Kidney epithelial cell (primary cell): ENCODE data around the gene HIGD2B. TPM values are rescaled to one million over a fixed set of nuclear protein-coding genes. Genes with fewer than 3 reads are reported as not detected.
A peak's percentile ranks its signal among the peaks of the same experiment; 100 is the strongest.
"Not testable (repeated sequence)": the region's sequence is repeated elsewhere in the genome, so short reads cannot be mapped to it uniquely, and the experiment has no call there.

Experiments used
- DNase-seq: peaks from one replicate; pipeline ENCODE4 v3.0.0-alpha.2; 2010; ENCODE audit warnings: low read depth
- H3K27me3 ChIP-seq: 2 replicates; pipeline ENCODE4 v1.6.0; 2011; ENCODE audit warnings: low read length; ENCODE audit not compliant: control insufficient read depth, insufficient read depth
- H3K36me3 ChIP-seq: 2 replicates; pipeline ENCODE4 v1.5.1; 2011; ENCODE audit warnings: low read length; ENCODE audit not compliant: control insufficient read depth, insufficient read depth
- H3K4me3 ChIP-seq: 2 replicates; pipeline ENCODE4 v1.5.1; 2011; ENCODE audit warnings: low read depth, mild to moderate bottlenecking, control low read depth, low read length
- total RNA-seq: library from RNA; depleted of rRNA; stranded (reverse); fragments of >200 nt; gene quantifications from 2 replicates; pipeline ENCODE4 v1.2.3, GENCODE V29; 2015
- TF ChIP-seq, protein P1 (sequence below): IDR thresholded peaks from 2 replicates; pipeline ENCODE4 v1.5.1; 2011; ENCODE audit warnings: mild to moderate bottlenecking, moderate library complexity, low read length, control low read depth, inconsistent platforms; ENCODE audit not compliant: insufficient read depth, poor library complexity, severe bottlenecking

HIGD2B gene
- total RNA-seq, 1 donor from 2014 or later = not detected

DNA sequence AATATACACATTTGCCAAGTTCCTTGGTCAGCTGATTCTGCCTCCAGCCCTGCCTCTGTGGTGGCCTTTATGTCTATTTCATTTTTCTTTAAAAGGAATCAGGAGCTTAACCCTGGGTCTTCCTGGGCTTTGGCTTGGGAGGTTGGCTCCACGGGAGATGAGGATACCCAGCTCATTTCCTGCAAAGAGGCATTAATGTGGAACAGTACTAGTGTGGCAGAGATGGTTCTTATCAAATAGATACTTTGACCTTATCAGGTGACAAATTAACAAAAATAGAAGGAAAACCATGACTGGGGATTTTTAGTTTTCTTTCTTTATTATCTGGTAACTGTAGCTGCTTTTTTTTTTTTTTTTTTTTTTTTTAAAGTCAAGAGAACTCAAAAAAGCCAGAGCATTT is 42.8 kb upstream of the HIGD2B start:
- no peak overlapping the region for H3K4me3 ChIP-seq
- no peaks in the 10 kb centered on the region for H3K36me3 ChIP-seq
- H3K27me3 ChIP-seq = no peaks in the 10 kb centered on the region
- TF ChIP-seq, protein P1, sequence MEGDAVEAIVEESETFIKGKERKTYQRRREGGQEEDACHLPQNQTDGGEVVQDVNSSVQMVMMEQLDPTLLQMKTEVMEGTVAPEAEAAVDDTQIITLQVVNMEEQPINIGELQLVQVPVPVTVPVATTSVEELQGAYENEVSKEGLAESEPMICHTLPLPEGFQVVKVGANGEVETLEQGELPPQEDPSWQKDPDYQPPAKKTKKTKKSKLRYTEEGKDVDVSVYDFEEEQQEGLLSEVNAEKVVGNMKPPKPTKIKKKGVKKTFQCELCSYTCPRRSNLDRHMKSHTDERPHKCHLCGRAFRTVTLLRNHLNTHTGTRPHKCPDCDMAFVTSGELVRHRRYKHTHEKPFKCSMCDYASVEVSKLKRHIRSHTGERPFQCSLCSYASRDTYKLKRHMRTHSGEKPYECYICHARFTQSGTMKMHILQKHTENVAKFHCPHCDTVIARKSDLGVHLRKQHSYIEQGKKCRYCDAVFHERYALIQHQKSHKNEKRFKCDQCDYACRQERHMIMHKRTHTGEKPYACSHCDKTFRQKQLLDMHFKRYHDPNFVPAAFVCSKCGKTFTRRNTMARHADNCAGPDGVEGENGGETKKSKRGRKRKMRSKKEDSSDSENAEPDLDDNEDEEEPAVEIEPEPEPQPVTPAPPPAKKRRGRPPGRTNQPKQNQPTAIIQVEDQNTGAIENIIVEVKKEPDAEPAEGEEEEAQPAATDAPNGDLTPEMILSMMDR = no peak
- DNase-seq = no peak

DNA sequence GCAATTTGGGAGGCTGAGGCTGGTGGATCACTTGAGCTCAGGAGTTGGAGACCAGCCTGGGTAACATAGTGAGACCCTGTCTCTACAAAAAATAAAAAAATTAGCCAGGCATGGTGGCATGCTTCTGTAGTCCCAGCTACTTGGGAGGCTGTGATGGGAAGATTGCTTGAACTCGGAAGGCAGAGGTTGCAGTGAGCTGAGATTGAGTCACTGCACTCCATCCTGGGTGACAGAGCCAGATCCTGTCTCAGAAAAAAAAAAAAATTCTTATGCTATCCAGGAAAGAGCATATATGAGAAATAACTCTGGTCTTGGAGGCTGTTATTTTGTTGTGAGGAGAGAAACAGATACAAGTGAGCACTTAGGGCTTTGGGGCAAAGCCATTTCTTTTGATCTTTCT is 42.3 kb upstream of the HIGD2B start:
- not testable (repeated sequence) for H3K36me3 ChIP-seq, H3K27me3 ChIP-seq, H3K4me3 ChIP-seq, DNase-seq

DNA sequence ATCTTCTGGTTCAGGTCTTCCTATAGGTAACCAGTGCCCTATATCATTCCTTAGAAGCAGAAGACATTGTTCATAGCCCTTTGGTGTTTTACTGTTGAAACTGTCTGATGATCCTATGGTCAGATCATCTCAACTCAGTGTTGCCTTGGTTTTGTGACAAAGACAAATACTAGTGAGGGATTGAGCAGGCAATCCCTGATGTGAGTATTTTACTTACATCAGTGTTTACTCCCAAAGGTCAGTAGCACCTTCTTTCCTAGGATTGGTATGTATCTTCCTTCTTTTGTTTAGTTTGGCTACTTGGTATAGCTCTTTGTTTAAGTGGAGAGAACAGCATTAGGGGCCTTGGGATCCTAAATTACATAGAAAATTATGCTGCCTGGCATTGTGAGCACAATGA is 41.2 kb upstream of the HIGD2B start:
- Histone ChIP-seq H3K36me3 (no peaks in the 10 kb centered on the region), H3K27me3 (no peaks in the 10 kb centered on the region)
- TF ChIP-seq, protein P1 = no peak

DNA sequence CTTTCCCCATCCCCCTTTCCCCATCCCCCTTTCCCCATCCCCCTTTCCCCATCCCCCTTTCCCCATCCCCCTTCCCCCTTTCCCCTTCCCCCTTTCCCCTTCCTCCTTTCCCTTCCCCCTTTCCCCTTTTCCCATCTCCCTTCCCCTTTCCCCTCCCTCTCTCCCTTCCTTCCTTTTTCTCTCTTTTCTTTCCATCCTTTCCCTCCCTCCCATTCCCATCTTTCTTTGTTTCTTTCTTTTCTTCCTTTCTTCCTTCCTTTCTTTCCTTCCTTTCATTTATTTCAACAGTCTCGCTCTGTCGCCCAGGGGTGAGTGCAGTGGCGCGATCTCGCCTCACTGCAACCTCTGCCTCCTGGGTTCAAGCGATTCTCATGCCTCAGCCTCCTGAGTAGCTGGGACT is 39.9 kb upstream of the HIGD2B start:
- not testable (repeated sequence) for H3K27me3 ChIP-seq, H3K4me3 ChIP-seq, H3K36me3 ChIP-seq, DNase-seq

More for the DNA sequence above, 41.2 kb upstream of the HIGD2B start:
- DNase-seq = no peak
- H3K4me3 ChIP-seq = no peak overlapping the region

DNA sequence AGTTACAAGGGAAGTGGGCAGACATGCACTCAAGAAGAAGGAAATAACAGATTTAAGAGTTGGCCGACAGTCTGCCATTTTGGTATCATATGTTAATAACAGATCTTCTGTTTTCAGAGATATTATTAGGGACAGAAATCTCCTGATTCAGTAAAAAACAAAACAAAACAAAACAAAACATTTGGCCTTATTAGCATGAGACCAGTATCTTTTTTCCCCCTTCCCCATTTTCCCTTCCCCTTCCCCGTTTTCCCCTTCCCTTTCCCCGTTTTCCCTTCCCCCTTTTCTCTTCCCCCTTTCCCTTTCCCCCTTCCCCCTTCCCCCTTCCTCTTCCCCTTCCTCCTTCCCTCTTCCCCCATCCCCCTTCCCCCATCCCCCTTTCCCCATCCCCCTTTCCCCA is 39.5 kb upstream of the HIGD2B start:
- Histone ChIP-seq H3K4me3 (no peak overlapping the region), H3K36me3 (no peaks in the 10 kb centered on the region), H3K27me3 (no peaks in the 10 kb centered on the region)
- DNase-seq = no peak
- TF ChIP-seq, protein P1 = no peak

DNA sequence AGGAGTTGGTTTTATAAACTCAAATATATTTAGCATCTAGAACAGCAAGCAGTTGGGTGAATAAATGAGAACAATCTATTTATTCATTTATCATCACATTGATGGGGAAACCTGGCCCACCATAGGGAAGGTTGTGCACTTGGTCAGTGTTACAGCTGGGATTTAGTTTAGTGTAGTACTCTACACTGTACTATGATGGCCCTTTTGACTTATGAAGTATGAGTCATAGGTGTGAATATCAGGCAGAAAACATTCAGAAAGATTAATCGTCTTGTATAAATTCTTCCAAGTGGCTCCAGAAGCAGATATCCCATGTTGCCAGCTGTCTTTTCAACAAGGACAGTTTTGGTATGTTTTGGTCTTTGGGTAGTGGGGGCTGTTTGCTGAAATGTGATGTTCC is 38.0 kb upstream of the HIGD2B start:
- Histone ChIP-seq H3K4me3 (no peak overlapping the region), H3K36me3 (no peaks in the 10 kb centered on the region), H3K27me3 (no peaks in the 10 kb centered on the region)
- DNase-seq = no peak
- TF ChIP-seq, protein P1 = no peak

DNA sequence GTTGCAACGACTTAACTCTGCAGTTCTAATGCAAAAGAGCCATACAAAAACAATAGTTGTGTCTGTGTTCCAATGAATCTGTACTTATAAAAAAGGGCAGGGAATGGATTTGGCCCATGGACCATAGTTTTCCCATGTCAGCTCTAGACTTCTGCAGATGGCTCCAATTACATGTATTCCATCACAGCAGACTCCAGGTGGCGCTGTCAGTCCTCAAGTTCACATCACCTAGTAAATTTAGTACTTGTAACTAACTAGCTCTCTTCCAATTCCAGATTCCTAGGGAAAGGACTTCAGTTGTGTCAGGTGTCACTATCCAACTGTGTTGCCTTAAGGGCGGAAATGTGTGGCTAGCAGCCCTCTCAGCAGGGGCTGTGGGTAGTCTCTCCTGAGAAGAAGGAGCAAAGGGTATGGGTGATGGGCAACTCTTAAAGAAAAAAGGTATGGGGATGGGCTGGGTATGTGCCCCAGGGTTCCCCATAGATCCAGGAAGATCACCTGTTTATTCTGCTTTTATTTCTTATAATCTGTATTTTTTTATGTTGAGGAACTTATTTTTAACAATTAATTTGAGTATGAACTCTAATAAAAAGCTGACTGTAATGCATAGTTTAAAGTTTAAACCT is 36.2 kb upstream of the HIGD2B start:
- Histone ChIP-seq H3K36me3 (peaks cover 1% of the 10 kb centered on the region), H3K4me3 (no peak overlapping the region), H3K27me3 (no peaks in the 10 kb centered on the region)
- TF ChIP-seq, protein P1 = peak; percentile 82
- peak; percentile 26 for DNase-seq

DNA sequence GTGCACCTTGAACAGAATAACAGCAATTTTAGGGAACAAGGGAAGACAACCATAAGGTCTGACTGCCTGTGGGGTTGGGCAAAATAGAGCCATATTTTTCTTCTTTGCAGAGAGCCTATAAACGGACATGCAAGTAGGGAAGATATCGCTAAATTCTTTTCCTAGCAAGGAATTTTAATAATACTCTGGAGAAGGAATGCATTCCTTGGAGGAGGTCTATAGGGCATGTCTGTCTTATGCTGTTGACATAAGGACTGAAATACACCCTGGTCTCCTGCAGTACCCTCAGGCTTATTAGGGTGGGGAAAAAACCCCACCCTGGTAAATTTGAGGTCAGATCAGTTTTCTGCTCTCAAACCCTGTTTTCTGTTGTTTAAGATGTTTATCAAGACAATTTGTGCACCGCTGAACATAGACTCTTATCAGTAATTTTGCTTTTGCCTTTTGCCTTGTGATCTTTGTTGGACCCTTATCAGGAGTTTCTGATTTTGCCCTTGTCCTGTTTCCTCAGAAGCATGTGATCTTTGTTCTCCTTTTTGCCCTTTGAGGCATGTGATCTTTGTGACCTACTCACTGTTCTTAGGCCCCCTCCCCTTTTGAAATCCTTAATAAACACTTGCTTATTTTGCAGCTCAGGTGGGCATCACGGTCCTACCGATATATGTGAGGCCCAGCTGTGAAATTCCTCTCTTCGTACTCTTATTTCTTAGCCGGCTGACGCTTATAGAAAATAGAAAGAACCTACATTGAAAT is 22.7 kb upstream of the HIGD2B start:
- not testable (repeated sequence) for H3K4me3 ChIP-seq, DNase-seq, H3K36me3 ChIP-seq, H3K27me3 ChIP-seq
